GM19240 (cell line): ENCODE data around the gene SERINC5.
"Not testable (repeated sequence)": the region's sequence is repeated elsewhere in the genome, so short reads cannot be mapped to it uniquely, and the experiment has no call there.

Source experiments
- DNase-seq: peaks from one replicate; pipeline ENCODE4 v3.0.0; 2011; ENCODE audit warnings: low spot score; ENCODE audit not compliant: insufficient read length

The SERINC5 gene

GRCh38 chr5:80255811-80256712 lies at the start of gene SERINC5:
Gene SERINC5, minus strand, starts transcription at chr5:80256048. Its CDS starts 126 bp downstream, at chr5:80255922.
- DNase-seq, result peak; percentile 70

DNA sequence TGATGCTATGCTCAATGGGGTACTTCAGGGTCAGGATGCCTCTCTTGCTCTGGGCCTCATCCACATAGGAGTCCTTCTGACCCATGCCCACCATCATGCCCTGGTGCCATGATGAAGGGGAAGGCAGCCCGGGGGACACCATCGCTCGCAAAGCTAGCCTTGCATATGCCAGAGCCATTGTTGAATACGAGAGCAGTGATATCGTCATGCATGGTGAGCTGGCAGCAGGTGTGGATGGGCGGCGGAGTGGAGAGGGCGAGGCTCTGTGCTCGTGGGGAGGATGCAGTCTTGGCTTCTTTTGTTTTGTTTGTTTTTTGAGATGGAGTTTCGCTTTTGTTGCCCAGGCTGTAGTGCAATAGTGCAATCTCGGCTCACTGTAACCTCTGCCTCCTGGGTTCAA lies 46.8 kb upstream of the SERINC5 start:
- no peak for DNase-seq

- DNase-seq, result not testable (repeated sequence)
Observed at GRCh38 chr5:80301342-80301741, 45.5 kb upstream of the SERINC5 start.

- DNase-seq, result not testable (repeated sequence)
Observed at GRCh38 chr5:80300796-80301195, 44.9 kb upstream of the SERINC5 start.

DNA sequence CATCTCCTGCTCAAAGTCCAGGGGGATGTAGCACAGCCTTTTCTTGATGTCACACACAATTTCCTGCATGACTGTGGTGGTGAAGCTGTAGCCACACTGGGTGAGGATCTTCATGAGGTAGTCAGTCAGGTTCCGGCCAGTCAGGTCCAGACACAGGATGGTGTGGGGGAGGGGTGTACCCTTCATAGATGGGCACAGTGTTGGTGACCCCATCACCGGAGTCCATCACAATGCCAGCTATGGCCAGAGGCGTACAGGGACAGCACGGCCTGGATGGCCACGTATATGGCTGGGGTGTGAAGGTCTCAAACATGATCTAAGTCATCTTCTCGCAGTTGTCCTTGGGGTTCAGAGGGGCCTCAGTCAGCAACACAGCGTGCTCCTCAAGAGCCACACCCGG lies 44.3 kb upstream of the SERINC5 start:
- no peak for DNase-seq

DNA sequence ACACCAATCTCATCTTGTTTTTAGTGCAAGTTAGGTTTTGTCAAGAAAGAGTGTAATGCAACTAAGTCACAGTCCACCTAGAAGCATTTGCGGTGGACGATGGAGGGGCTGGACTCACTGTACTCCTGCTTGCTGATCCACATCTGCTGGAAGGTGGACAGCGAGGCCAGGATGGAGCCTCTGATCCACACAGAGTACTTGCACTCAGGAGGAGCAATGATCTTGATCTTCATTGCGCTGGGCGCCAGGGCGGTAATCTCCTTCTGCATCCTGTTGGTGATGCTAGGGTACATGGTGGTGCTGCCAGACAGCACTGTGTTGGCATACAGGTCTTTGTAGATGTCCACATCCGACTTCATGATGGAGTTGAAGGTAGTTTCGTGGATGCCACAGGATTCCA lies 43.8 kb upstream of the SERINC5 start:
- no peak for DNase-seq

DNA sequence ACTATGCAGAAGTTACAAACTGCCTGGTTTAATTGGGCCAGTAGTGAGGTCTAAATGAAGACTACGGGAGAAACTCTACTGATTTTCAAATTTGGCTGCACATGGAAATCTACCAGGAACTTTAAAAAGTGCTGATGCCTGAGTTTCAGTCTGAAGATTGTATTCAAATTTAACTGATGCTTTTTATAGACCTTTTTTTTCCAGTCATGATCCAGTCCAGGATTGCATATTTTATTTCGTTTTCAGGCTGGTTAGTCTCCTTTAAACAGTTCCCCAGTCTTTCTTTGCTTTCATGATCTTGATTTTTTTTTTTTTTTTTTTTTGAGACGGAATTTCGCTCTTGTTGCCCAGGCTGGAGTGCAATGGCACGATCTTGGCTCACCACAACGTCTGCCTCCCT lies 40.3 kb upstream of the SERINC5 start:
- no peak for DNase-seq

DNA sequence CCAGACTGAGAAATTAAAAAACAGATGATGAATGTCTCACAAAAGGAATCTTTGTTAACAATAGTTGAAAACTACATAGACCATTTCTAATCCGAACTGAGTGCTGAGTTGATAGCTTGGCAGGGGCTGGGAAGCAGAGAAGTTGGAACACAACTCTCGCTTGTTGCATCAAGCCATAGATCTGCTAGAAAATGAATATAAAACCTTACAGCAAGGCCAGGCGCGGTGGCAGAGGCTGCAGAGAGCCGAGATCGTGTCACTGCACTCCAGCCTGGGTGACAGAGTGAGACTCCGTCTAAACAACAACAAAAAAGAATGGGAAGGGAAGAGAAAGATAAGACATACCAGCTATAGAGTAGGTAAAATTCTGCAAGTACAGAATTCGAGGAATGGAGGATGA lies 35.9 kb upstream of the SERINC5 start:
- no peak for DNase-seq

GRCh38 chr5:80289320-80289719 lies 33.5 kb upstream of the SERINC5 start:
- DNase-seq, result no peak

DNA sequence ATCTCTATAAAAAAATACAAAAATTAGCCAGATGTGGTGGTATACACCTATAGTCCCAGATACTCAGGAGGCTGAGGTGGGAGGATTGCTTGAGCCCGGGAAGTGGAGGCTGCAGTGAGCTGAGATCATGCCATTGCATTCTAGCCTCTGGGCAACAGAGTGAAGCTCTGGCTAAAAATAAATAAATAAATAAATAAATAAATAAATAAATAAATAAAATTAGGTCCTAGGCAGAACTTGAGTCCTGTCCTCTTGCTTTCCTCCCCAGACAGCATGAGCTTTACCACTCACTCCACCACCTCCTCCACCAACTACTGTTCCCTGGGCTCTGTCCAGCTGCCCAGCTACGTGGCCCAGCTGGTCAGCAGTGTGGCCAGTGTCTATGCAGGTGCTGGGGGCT lies 32.3 kb upstream of the SERINC5 start:
- DNase-seq, result no peak

GRCh38 chr5:80284720-80285119 lies 28.9 kb upstream of the SERINC5 start:
- DNase-seq, result no peak

GRCh38 chr5:80283360-80283759 lies 27.5 kb upstream of the SERINC5 start:
- no peak for DNase-seq

DNA sequence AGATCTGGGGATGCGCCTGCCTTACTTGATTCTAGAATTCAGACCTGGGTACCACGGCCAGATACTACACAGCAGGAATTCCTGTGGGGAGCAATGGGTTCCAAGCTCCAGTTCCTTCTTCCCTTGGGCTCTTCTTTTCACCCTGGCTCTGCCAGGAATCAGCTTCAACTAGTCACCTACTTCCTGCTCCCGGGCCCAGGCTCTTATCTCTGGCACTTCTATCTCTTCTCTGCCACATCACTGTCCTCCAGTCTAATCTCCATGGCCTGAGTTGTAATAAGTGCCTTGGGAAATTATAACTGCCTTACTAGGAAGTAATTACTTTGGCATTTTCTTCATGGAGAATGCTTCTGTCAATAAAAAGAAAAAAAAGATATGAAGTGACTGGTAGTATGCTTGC lies 26.2 kb upstream of the SERINC5 start:
- DNase-seq, result no peak

DNA sequence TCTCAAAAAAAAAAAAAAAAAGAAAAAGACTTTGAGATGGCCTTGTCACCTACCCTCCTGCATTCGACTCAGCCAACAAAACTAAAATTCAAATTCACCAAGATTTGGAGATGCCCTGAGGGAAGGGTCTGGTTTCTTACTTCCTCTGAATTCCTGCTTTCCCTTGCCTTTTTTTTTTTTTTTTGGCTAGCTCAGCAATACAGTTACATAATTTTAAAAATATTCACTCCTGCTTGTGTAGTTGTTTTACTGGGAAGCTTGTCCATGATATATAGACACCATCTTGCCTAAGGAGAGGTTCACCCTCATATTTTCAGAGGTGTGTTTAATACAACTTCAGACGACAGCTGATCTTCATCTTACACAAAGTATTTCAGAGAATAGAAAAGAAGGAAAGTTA lies 21.3 kb upstream of the SERINC5 start:
- DNase-seq, result no peak

- DNase-seq, result no peak
Observed at GRCh38 chr5:80276186-80276585, 20.3 kb upstream of the SERINC5 start.

DNA sequence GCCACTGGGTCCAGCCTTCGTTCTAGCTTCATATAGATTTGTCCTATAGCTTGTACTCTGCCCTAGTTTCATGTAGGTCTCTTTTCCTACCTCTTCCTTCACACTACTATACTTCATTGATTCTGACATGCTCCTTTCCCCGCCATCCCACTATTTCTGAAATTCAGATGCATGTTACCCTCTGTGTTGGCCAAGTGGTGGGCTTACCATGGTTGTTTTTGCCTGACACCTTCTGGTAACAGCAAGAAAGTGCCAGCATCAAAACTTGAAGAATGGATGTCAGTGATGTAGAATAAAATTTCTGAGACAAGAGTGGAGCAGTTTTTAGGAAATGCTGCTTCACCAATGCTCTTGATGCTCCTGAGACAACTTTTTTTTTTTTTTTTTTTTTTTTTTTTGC lies 19.5 kb upstream of the SERINC5 start:
- DNase-seq, result no peak

GRCh38 chr5:80270543-80270942 lies 14.7 kb upstream of the SERINC5 start:
- DNase-seq, result not testable (repeated sequence)

DNA sequence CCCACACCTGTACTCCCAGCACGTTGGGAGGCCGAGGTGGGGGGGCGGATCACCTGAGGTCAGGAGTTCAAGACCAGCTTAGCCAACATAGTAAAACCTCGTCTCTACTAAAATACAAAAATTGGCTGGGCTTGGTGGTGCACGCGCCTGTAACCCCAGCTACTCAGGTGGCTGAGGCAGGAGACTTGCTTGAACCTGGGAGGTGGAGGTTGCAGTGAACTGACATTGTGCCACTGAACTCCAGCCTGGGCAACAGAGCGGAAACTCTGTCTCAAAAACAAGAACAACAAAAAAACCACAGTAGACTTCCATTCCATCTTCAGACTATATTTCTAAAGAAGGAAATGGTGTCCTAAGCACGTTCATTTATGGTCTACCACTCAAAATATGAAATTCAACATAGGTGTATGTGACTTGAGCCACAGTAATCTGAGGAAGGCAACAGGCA lies 14.2 kb upstream of the SERINC5 start:
- no peak for DNase-seq

- no peak for DNase-seq
Observed at GRCh38 chr5:80268916-80269315, 13.1 kb upstream of the SERINC5 start.

- DNase-seq, result no peak
Observed at GRCh38 chr5:80266566-80266965, 10.7 kb upstream of the SERINC5 start.

- DNase-seq, result no peak
Observed at GRCh38 chr5:80260461-80260860, 4.6 kb upstream of the SERINC5 start.

- DNase-seq, result no peak
Observed at GRCh38 chr5:80259511-80260203, 3.8 kb upstream of the SERINC5 start.

DNA sequence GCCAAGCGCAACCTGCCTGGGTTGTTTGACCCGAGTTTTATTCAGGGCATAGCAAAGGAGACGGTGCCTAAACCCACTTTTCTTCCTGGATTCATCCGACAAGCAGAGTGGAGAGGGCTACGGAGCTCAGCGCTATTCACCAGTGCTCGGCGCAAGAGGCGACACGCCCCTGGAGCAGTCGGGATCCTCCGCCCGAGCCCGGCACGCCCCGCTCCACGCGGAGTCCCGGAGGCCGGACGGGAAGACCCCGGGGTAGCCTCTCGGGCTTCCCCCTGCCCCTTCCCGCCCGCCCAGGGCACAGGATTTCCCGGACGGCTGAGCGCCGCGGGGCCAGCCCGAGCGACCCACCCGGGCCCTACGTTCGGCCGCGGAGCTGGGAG lies 427 bp downstream of the SERINC5 start:
- DNase-seq, result no peak
